Measurements from ENCODE around the gene NELL1.

The NELL1 gene

GRCh38 chr11:21545699-21546098, 876.3 kb downstream of the NELL1 start:
- no peaks in the 10 kb centered on the region for H3K27me3 ChIP-seq (ENCODE audit: control insufficient read depth in 1 of 2, insufficient read depth in 2 of 2, low read length in 2 of 2)
- no peak overlapping the region for H3K27ac ChIP-seq (ENCODE audit: low read depth, low read length)
- no peaks in the 10 kb centered on the region for H3K4me1 ChIP-seq (ENCODE audit: insufficient read depth, low read length)
- no peak overlapping the region for H3K4me3 ChIP-seq (ENCODE audit: low read depth in 1 of 2, low read length in 2 of 2)
- no peak overlapping the region for H3K9ac ChIP-seq (ENCODE audit: low read length)
- H3K36me3 ChIP-seq (ENCODE audit: insufficient read depth, low read length): no peaks in the 10 kb centered on the region
- no peaks in the 10 kb centered on the region for H3K9me3 ChIP-seq (ENCODE audit: low read length)

DNA sequence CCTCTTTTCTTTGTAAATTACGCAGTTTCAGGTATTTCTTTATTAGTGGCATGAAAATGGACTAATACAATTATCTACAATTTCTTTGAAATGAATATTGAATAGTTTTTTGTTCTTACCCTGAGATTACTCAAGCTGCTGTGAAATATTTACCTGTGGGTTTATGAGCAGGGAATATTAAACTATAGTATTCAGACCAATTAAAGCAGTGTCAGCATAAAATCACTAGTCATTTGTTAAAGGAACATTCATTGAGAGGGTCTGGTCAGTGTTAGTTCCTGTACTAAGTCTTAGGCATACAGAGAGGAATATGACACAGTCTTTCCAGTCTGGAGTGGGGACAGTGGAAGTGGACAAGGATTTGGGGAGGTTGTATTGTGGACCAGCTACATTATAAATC, 877.3 kb downstream of the NELL1 start:
- no peaks in the 10 kb centered on the region for H3K36me3 ChIP-seq (ENCODE audit: insufficient read depth, low read length)
- no peaks in the 10 kb centered on the region for H3K27me3 ChIP-seq (ENCODE audit: control insufficient read depth in 1 of 2, insufficient read depth in 2 of 2, low read length in 2 of 2)
- H3K9ac ChIP-seq (ENCODE audit: low read length): no peak overlapping the region
- no peaks in the 10 kb centered on the region for H3K9me3 ChIP-seq (ENCODE audit: low read length)
- H3K27ac ChIP-seq (ENCODE audit: low read depth, low read length): no peak overlapping the region
- H3K4me3 ChIP-seq (ENCODE audit: low read depth in 1 of 2, low read length in 2 of 2): no peak overlapping the region
- no peaks in the 10 kb centered on the region for H3K4me1 ChIP-seq (ENCODE audit: insufficient read depth, low read length)

DNA sequence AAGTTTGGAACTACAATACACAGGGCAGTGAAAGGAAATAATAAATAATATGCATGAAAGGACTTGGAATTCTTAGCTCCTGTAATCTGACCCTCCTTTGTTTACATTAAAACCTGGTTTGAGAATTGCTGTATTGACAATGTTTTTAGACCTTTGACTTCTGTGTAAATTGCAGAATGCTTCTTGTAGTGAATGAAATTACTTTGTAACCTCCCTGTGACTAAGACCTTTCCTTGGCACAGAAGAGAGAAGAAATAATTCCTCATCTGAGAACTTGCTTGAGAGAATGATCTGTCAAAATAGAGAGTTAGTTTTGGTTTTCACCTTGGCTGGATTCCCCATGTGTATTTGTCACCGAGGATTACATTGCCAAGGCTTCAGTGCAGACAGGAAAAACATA, 883.5 kb downstream of the NELL1 start:
- no peak overlapping the region for H3K9ac ChIP-seq (ENCODE audit: low read length)
- H3K27me3 ChIP-seq (ENCODE audit: control insufficient read depth in 1 of 2, insufficient read depth in 2 of 2, low read length in 2 of 2): no peaks in the 10 kb centered on the region
- no peaks in the 10 kb centered on the region for H3K4me1 ChIP-seq (ENCODE audit: insufficient read depth, low read length)
- H3K27ac ChIP-seq (ENCODE audit: low read depth, low read length): no peak overlapping the region
- H3K4me3 ChIP-seq (ENCODE audit: low read depth in 1 of 2, low read length in 2 of 2): no peak overlapping the region
- no peaks in the 10 kb centered on the region for H3K9me3 ChIP-seq (ENCODE audit: low read length)
- H3K36me3 ChIP-seq (ENCODE audit: insufficient read depth, low read length): no peaks in the 10 kb centered on the region

DNA sequence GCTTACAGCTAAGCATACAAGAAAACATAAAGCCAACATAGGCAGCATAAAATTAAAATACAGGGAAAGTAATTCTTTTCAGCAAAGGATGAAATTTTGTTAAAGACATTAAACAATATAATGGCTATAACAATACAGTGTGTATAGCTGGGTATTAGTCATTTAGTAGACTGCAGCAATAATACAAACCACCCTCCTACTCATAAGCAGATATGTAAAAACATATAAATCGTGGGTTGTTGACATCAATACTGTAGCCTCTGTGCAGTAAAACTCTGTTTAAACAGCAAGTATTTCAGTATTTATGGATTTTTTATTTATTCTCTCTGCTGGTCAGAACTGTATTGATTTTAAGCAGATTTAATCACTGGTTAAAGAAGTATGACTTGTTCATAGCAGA, 884.4 kb downstream of the NELL1 start:
- no peak overlapping the region for H3K4me3 ChIP-seq (ENCODE audit: low read depth in 1 of 2, low read length in 2 of 2)
- no peaks in the 10 kb centered on the region for H3K27me3 ChIP-seq (ENCODE audit: control insufficient read depth in 1 of 2, insufficient read depth in 2 of 2, low read length in 2 of 2)
- no peaks in the 10 kb centered on the region for H3K9me3 ChIP-seq (ENCODE audit: low read length)
- H3K9ac ChIP-seq (ENCODE audit: low read length): no peak overlapping the region
- no peaks in the 10 kb centered on the region for H3K4me1 ChIP-seq (ENCODE audit: insufficient read depth, low read length)
- H3K27ac ChIP-seq (ENCODE audit: low read depth, low read length): no peak overlapping the region
- no peaks in the 10 kb centered on the region for H3K36me3 ChIP-seq (ENCODE audit: insufficient read depth, low read length)

DNA sequence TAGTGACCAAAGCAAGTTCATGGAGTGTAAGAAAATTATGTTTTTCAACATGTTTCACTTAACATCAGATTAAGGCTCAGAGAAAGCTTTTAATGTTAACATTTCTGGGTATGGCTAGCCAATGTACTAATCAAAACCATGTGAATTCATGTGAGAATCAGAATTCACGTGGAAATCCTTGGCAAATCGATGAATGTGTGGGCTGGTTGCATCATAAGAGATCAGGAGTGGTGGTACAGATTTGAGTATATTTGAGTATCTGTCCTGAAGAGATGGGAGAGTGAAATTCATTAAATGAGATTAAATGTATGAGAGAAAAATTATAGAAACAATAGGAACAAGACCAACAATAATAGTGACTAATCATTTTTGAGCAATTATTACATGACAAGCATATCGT, 884.9 kb downstream of the NELL1 start:
- no peaks in the 10 kb centered on the region for H3K36me3 ChIP-seq (ENCODE audit: insufficient read depth, low read length)
- H3K27ac ChIP-seq (ENCODE audit: low read depth, low read length): no peak overlapping the region
- no peaks in the 10 kb centered on the region for H3K9me3 ChIP-seq (ENCODE audit: low read length)
- H3K4me3 ChIP-seq (ENCODE audit: low read depth in 1 of 2, low read length in 2 of 2): no peak overlapping the region
- H3K4me1 ChIP-seq (ENCODE audit: insufficient read depth, low read length): no peaks in the 10 kb centered on the region
- no peak overlapping the region for H3K9ac ChIP-seq (ENCODE audit: low read length)
- no peaks in the 10 kb centered on the region for H3K27me3 ChIP-seq (ENCODE audit: control insufficient read depth in 1 of 2, insufficient read depth in 2 of 2, low read length in 2 of 2)

- no peak overlapping the region for H3K4me3 ChIP-seq (ENCODE audit: low read depth in 1 of 2, low read length in 2 of 2)
- H3K27me3 ChIP-seq (ENCODE audit: control insufficient read depth in 1 of 2, insufficient read depth in 2 of 2, low read length in 2 of 2): no peaks in the 10 kb centered on the region
- no peaks in the 10 kb centered on the region for H3K9me3 ChIP-seq (ENCODE audit: low read length)
- no peaks in the 10 kb centered on the region for H3K4me1 ChIP-seq (ENCODE audit: insufficient read depth, low read length)
- no peak overlapping the region for H3K27ac ChIP-seq (ENCODE audit: low read depth, low read length)
- no peaks in the 10 kb centered on the region for H3K36me3 ChIP-seq (ENCODE audit: insufficient read depth, low read length)
- H3K9ac ChIP-seq (ENCODE audit: low read length): no peak overlapping the region
Observed at GRCh38 chr11:21556926-21557325, 887.5 kb downstream of the NELL1 start.

- H3K27ac ChIP-seq (ENCODE audit: low read depth, low read length): no peak overlapping the region
- no peaks in the 10 kb centered on the region for H3K9me3 ChIP-seq (ENCODE audit: low read length)
- H3K4me1 ChIP-seq (ENCODE audit: insufficient read depth, low read length): no peaks in the 10 kb centered on the region
- no peaks in the 10 kb centered on the region for H3K27me3 ChIP-seq (ENCODE audit: control insufficient read depth in 1 of 2, insufficient read depth in 2 of 2, low read length in 2 of 2)
- no peaks in the 10 kb centered on the region for H3K36me3 ChIP-seq (ENCODE audit: insufficient read depth, low read length)
- no peak overlapping the region for H3K4me3 ChIP-seq (ENCODE audit: low read depth in 1 of 2, low read length in 2 of 2)
- no peak overlapping the region for H3K9ac ChIP-seq (ENCODE audit: low read length)
Observed at GRCh38 chr11:21560466-21560975, 891.1 kb downstream of the NELL1 start.

DNA sequence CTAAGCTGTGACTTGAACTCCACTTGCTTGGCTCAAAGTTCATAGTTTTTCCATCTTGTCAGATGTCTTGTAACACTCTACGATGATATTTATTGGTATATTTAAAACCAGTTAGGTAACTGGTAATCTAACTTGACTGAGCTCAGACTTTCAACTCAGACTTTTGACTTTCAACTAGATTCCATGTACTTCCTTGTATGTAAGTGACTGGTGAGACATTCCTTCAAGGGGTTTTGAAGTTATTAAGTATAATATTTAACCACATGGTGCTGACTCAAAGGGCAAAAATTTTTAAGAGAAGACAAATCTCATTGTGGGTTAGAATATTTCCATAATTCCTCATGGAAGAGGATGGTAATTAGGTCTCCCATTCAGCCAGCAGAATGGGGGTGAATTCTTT, 892.2 kb downstream of the NELL1 start:
- no peaks in the 10 kb centered on the region for H3K9me3 ChIP-seq (ENCODE audit: low read length)
- no peak overlapping the region for H3K4me3 ChIP-seq (ENCODE audit: low read depth in 1 of 2, low read length in 2 of 2)
- no peaks in the 10 kb centered on the region for H3K27me3 ChIP-seq (ENCODE audit: control insufficient read depth in 1 of 2, insufficient read depth in 2 of 2, low read length in 2 of 2)
- no peaks in the 10 kb centered on the region for H3K4me1 ChIP-seq (ENCODE audit: insufficient read depth, low read length)
- H3K27ac ChIP-seq (ENCODE audit: low read depth, low read length): no peak overlapping the region
- H3K9ac ChIP-seq (ENCODE audit: low read length): no peak overlapping the region
- no peaks in the 10 kb centered on the region for H3K36me3 ChIP-seq (ENCODE audit: insufficient read depth, low read length)

DNA sequence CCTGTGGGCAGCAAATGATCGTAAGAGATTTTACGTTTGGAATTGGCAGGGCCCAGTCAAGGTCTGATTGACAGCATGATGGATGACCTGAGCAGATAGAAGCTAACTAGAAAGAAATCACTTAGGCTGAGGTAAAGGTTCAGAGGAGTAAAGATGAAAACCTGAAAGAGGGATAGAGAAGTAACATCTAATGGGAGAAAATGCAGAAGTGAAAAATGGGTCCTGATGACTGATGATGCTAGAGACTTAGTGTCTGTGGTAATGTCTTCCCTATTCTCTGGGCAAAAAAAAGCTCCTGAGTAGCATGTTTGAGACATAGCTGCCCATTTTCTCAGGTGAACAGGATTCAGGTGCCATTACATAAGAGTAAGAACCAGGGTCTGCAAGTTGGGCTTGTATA, 894.7 kb downstream of the NELL1 start:
- H3K9ac ChIP-seq (ENCODE audit: low read length): no peak overlapping the region
- no peaks in the 10 kb centered on the region for H3K4me1 ChIP-seq (ENCODE audit: insufficient read depth, low read length)
- H3K9me3 ChIP-seq (ENCODE audit: low read length): no peaks in the 10 kb centered on the region
- no peaks in the 10 kb centered on the region for H3K27me3 ChIP-seq (ENCODE audit: control insufficient read depth in 1 of 2, insufficient read depth in 2 of 2, low read length in 2 of 2)
- H3K36me3 ChIP-seq (ENCODE audit: insufficient read depth, low read length): no peaks in the 10 kb centered on the region
- no peak overlapping the region for H3K4me3 ChIP-seq (ENCODE audit: low read depth in 1 of 2, low read length in 2 of 2)
- H3K27ac ChIP-seq (ENCODE audit: low read depth, low read length): no peak overlapping the region

DNA sequence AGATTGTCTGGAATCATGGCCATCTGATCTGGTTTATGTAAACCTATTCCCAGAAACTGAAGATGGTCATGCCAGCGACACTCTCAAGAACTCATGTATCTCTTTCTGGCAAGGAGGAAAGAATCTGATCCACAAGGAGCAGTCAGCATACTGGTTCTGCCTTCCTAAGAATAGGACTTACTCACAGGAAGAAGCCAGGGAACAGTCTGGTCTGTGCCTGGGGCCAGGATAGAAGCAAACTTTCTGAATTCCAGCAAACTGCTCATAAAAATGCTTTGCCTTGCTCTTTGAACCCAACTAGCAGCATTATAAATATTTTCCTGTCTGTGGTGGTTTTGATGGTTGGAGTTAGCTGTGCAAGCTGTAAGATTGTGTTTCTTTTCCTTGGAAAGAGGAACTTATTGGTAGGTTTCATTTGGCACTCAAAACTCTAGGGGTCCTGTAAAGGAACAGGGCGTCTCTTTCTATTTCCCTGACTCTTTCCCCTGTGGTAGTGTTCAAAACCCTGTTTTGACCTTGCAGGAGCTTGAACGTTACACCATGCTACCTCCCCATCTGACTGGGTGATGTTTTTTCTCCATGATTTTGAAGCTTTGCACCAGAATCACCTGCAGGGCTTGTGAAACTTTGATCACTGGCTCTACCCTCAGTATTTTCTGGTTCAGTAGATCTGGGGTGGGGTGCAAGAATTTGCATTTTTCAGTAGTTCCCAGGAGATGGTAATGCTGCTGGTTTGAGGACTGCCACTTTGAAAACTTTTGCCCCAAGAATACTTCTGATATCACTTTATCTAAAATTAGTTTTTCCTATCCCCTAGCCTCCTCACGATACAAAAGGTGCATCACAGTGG, 895.7 kb downstream of the NELL1 start:
- Histone ChIP-seq H3K4me1 (ENCODE audit: insufficient read depth, low read length) (no peaks in the 10 kb centered on the region), H3K36me3 (ENCODE audit: insufficient read depth, low read length) (no peaks in the 10 kb centered on the region), H3K9ac (ENCODE audit: low read length) (no peak overlapping the region), H3K9me3 (ENCODE audit: low read length) (no peaks in the 10 kb centered on the region), H3K27me3 (ENCODE audit: control insufficient read depth in 1 of 2, insufficient read depth in 2 of 2, low read length in 2 of 2) (no peaks in the 10 kb centered on the region), H3K27ac (ENCODE audit: low read depth, low read length) (no peak overlapping the region), H3K4me3 (ENCODE audit: low read depth in 1 of 2, low read length in 2 of 2) (no peak overlapping the region)

DNA sequence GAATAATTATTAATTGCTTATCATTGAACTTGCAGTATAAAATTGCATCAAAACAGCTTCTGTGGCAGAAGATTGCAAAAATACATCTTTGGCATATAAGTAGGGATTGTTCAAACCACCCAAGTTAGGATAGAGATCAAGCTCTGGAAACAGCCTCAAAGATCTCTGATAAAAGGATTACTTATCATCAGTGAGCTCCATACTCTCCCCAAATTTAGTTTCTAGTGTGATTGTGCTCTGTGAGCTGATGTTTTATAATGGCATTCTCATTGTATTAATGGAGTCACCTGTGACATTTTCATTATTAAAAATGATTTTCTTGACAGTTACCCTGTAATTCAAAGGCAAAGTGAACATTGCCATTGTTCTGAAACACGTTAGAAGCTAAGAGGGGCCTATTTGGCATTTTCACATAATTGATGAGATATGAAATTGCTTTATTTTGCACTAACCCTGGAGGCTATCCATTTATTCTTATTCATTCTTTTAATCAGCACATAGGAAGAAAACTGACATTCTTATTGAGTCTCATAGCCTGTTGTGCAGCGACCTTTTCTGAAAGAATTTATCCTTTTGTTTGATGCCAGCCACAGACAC, 897.2 kb downstream of the NELL1 start:
- Histone ChIP-seq H3K36me3 (ENCODE audit: insufficient read depth, low read length) (no peaks in the 10 kb centered on the region), H3K27ac (ENCODE audit: low read depth, low read length) (no peak overlapping the region), H3K9me3 (ENCODE audit: low read length) (no peaks in the 10 kb centered on the region), H3K9ac (ENCODE audit: low read length) (no peak overlapping the region), H3K27me3 (ENCODE audit: control insufficient read depth in 1 of 2, insufficient read depth in 2 of 2, low read length in 2 of 2) (no peaks in the 10 kb centered on the region), H3K4me1 (ENCODE audit: insufficient read depth, low read length) (no peaks in the 10 kb centered on the region), H3K4me3 (ENCODE audit: low read depth in 1 of 2, low read length in 2 of 2) (no peak overlapping the region)

Measured in muscle layer of colon (tissue), 2 donors.